GM23338 (cell line): ENCODE results near the gene TNFRSF6B. TPM values are rescaled to one million over a fixed set of nuclear protein-coding genes. Genes with fewer than 3 reads are reported as not detected.

ENCODE experiments used
- ATAC-seq: fragments of 200-7000 bp; cut with Tn5 transposase; 3 replicates; pipeline ENCODE4 v1.9.1; 2020
- DNase-seq: peaks from one replicate; pipeline ENCODE4 v3.0.0-alpha.2; 2015; ENCODE audit warnings: low spot score
- H2AFZ ChIP-seq: fragments of 200-600 bp; sonication (generic); 2 replicates; pipeline ENCODE4 v1.8.0; 2016; ENCODE audit warnings: antibody characterized with exemption, mild to moderate bottlenecking, moderate library complexity
- H3F3A ChIP-seq: fragments of 200-600 bp; sonication (generic); replicated peaks from 2 replicates; pipeline ENCODE4 v1.8.0; 2017; ENCODE audit warnings: antibody characterized with exemption, mixed run types, low read depth
- H3K27ac ChIP-seq: fragments of 200-600 bp; sonication (generic); 2 replicates; pipeline ENCODE4 v1.6.1; 2016; ENCODE audit warnings: low read depth
- H3K27me3 ChIP-seq: fragments of 200-600 bp; sonication (generic); 2 replicates; pipeline ENCODE4 v1.8.0; 2016; ENCODE audit warnings: mild to moderate bottlenecking, mixed run types, moderate library complexity; ENCODE audit not compliant: insufficient read depth
- H3K36me3 ChIP-seq: fragments of 200-600 bp; sonication (generic); 2 replicates; pipeline ENCODE4 v1.8.0; 2016; ENCODE audit warnings: mild to moderate bottlenecking; ENCODE audit not compliant: insufficient read depth
- H3K4me1 ChIP-seq: fragments of 200-600 bp; sonication (generic); 2 replicates; pipeline ENCODE4 v1.8.0; 2016; ENCODE audit warnings: mild to moderate bottlenecking, moderate library complexity; ENCODE audit not compliant: insufficient read depth
- H3K4me2 ChIP-seq: fragments of 200-600 bp; sonication (generic); 2 replicates; pipeline ENCODE4 v1.7.1; 2017; ENCODE audit warnings: mixed run types
- H3K4me3 ChIP-seq: fragments of 200-600 bp; sonication (generic); 2 replicates; pipeline ENCODE4 v1.6.1; 2016; ENCODE audit warnings: mixed run types
- H3K79me2 ChIP-seq: fragments of 200-600 bp; sonication (generic); replicated peaks from 2 replicates; pipeline ENCODE4 v1.8.0; 2017; ENCODE audit warnings: mild to moderate bottlenecking; ENCODE audit not compliant: insufficient read depth
- H3K9me2 ChIP-seq: fragments of 200-600 bp; sonication (generic); 2 replicates; pipeline ENCODE4 v1.8.0; 2017; ENCODE audit not compliant: insufficient read depth
- H4K20me1 ChIP-seq: fragments of 200-600 bp; sonication (generic); replicated peaks from 2 replicates; pipeline ENCODE4 v1.8.0; 2017; ENCODE audit warnings: mild to moderate bottlenecking; ENCODE audit not compliant: insufficient read depth
- H3K27ac Mint-ChIP-seq: 2 replicates; pipeline ENCODE4 v1.8.0; 2020; ENCODE audit warnings: inconsistent platforms, mild to moderate bottlenecking, moderate library complexity, mixed read lengths
- H3K27me3 Mint-ChIP-seq: 3 replicates; pipeline ENCODE4 v1.8.0; 2022; ENCODE audit warnings: low read depth, mild to moderate bottlenecking, moderate library complexity, mixed read lengths, inconsistent platforms; ENCODE audit not compliant: insufficient read depth, poor library complexity
- H3K36me3 Mint-ChIP-seq: 3 replicates; pipeline ENCODE4 v1.8.0; 2021; ENCODE audit warnings: low read depth, mild to moderate bottlenecking, inconsistent platforms, moderate library complexity, mixed read lengths
- H3K4me1 Mint-ChIP-seq: 3 replicates; pipeline ENCODE4 v1.8.0; 2020; ENCODE audit warnings: mild to moderate bottlenecking, inconsistent platforms, mixed read lengths
- H3K4me3 Mint-ChIP-seq: 3 replicates; pipeline ENCODE4 v1.8.0; 2021; ENCODE audit warnings: moderate library complexity, mild to moderate bottlenecking, inconsistent platforms, mixed read lengths
- H3K9me3 Mint-ChIP-seq: 3 replicates; pipeline ENCODE4 v1.8.0; 2020; ENCODE audit warnings: moderate library complexity, mild to moderate bottlenecking, inconsistent platforms, mixed read lengths
- CTCF ChIP-seq, 2 experiments: fragments of 200-600 bp in 1 of 2; sonication (generic) in 1 of 2; conservative IDR thresholded peaks; 2 replicates each; pipeline versions ENCODE4 v1.5.1 to v1.6.1; 2016 to 2017; ENCODE audit warnings: antibody characterized with exemption in 2 of 2, low read depth in 2 of 2, mild to moderate bottlenecking in 2 of 2, moderate library complexity in 1 of 2
- ETS1 ChIP-seq: IDR thresholded peaks from 2 replicates; pipeline ENCODE4 v1.6.1; 2016; ENCODE audit warnings: antibody characterized with exemption
- EZH2 ChIP-seq: fragments of 200-600 bp; sonication (generic); IDR thresholded peaks from one replicate; pipeline ENCODE4 v1.8.0; 2017; ENCODE audit warnings: antibody characterized with exemption, mild to moderate bottlenecking, low read depth; ENCODE audit not compliant: unreplicated experiment
- EZH2phosphoT487 ChIP-seq: fragments of 200-600 bp; sonication (generic); IDR thresholded peaks from one replicate; pipeline ENCODE4 v1.8.1; 2018; ENCODE audit warnings: antibody characterized with exemption; ENCODE audit not compliant: unreplicated experiment
- JUNB ChIP-seq: IDR thresholded peaks from one replicate; pipeline ENCODE4 v1.6.1; 2016; ENCODE audit warnings: antibody characterized with exemption; ENCODE audit not compliant: unreplicated experiment
- NANOG ChIP-seq: IDR thresholded peaks from 2 replicates; pipeline ENCODE4 v1.6.1; 2016; ENCODE audit warnings: antibody characterized with exemption, borderline replicate concordance
- POLR2AphosphoS5 ChIP-seq: IDR thresholded peaks from 2 replicates; pipeline ENCODE4 v1.6.1; 2016; ENCODE audit warnings: antibody characterized with exemption, low read depth
- REST ChIP-seq: IDR thresholded peaks from one replicate; pipeline ENCODE4 v1.6.1; 2018; ENCODE audit warnings: antibody characterized with exemption; ENCODE audit not compliant: unreplicated experiment
- STAT1 ChIP-seq: IDR thresholded peaks from one replicate; pipeline ENCODE4 v1.6.1; 2016; ENCODE audit warnings: antibody characterized with exemption; ENCODE audit not compliant: unreplicated experiment
- ZNF114 ChIP-seq: fragments of 250-450 bp; sonication (Bioruptor Pico); IDR thresholded peaks from 2 replicates; pipeline ENCODE4 v1.5.0; 2020; ENCODE audit warnings: mild to moderate bottlenecking, moderate library complexity
- ZNF331 ChIP-seq: fragments of 250-450 bp; sonication (Bioruptor Pico); IDR thresholded peaks from 2 replicates; pipeline ENCODE4 v1.5.0; 2020; ENCODE audit warnings: low read depth, mild to moderate bottlenecking, moderate library complexity
- ZNF462 ChIP-seq: fragments of 250-450 bp; sonication (Bioruptor Pico); IDR thresholded peaks from 2 replicates; pipeline ENCODE4 v1.5.0; 2020; ENCODE audit warnings: mild to moderate bottlenecking, moderate library complexity
- polyA plus RNA-seq: library from polyadenylated mRNA; unstranded; fragments of >200 nt; fragmentation: Nextera tagmentation; extraction: Ambion mirVana; gene quantifications from 2 replicates; pipeline ENCODE4 v1.2.1, GENCODE V29; 2016
- total RNA-seq: library from RNA; depleted of rRNA; stranded (reverse); fragments of >200 nt; shearing (Covaris generic); gene quantifications from 2 replicates; pipeline ENCODE4 v1.2.3, GENCODE V29; 2014

Gene TNFRSF6B
- total and polyA plus RNA-seq, 2 experiments from 2014 or later: 0.28 TPM; not detected in 1

GRCh38 chr20:63745424-63745805 lies 49.0 kb downstream of the TNFRSF6B start:
- Mint-ChIP-seq H3K4me1 (no peaks in the 10 kb centered on the region; the same call in 2 of the 3 replicates), H3K9me3 (no peaks in the 10 kb centered on the region; the same call in 2 of the 3 replicates), H3K27ac (no peak overlapping the region), H3K36me3 (peaks cover 8% of the 10 kb centered on the region), H3K27me3 (peaks cover 3% of the 10 kb centered on the region), H3K4me3 (no peak overlapping the region)
- no peaks in the 10 kb centered on the region for H3K36me3 ChIP-seq
- no peaks in the 10 kb centered on the region for H4K20me1 ChIP-seq
- H2AFZ ChIP-seq: no peak overlapping the region
- ATAC-seq (no peak), DNase-seq (no peak)
- no peak overlapping the region for H3K4me2 ChIP-seq
- no peak overlapping the region for H3K4me3 ChIP-seq
- peaks cover 19% of the 10 kb centered on the region; the same call in 1 of the 2 replicates for H3F3A ChIP-seq
- H3K9me2 ChIP-seq: no peaks in the 10 kb centered on the region
- no peaks in the 10 kb centered on the region for H3K27me3 ChIP-seq
- peaks cover 7% of the 10 kb centered on the region; the same call in 1 of the 2 replicates for H3K4me1 ChIP-seq
- no peaks in the 10 kb centered on the region for H3K79me2 ChIP-seq
- H3K27ac ChIP-seq: no peak overlapping the region
- TF ChIP-seq POLR2AphosphoS5 (no peak), EZH2phosphoT487 (no peak), JUNB (no peak), EZH2 (no peak), STAT1 (no peak), CTCF (conservative IDR thresholded peaks at IDR 0.05; ENCODE audit: low read depth in 2 of 2) (no peak), ETS1 (no peak), ZNF462 (CRISPR knock-in tag) (no peak), ZNF114 (CRISPR knock-in tag) (no peak), REST (no peak), NANOG (no peak), ZNF331 (CRISPR knock-in tag) (no peak)
